Measurements from ENCODE around the gene LDHAL6B.

GRCh38 chr15:59169251-59169708 is 37.4 kb upstream of the LDHAL6B start:
- TF ChIP-seq, protein P1, sequence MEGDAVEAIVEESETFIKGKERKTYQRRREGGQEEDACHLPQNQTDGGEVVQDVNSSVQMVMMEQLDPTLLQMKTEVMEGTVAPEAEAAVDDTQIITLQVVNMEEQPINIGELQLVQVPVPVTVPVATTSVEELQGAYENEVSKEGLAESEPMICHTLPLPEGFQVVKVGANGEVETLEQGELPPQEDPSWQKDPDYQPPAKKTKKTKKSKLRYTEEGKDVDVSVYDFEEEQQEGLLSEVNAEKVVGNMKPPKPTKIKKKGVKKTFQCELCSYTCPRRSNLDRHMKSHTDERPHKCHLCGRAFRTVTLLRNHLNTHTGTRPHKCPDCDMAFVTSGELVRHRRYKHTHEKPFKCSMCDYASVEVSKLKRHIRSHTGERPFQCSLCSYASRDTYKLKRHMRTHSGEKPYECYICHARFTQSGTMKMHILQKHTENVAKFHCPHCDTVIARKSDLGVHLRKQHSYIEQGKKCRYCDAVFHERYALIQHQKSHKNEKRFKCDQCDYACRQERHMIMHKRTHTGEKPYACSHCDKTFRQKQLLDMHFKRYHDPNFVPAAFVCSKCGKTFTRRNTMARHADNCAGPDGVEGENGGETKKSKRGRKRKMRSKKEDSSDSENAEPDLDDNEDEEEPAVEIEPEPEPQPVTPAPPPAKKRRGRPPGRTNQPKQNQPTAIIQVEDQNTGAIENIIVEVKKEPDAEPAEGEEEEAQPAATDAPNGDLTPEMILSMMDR (IDR thresholded peaks at IDR 0.05), result no peak
- TF ChIP-seq POLR2A (IDR thresholded peaks at IDR 0.05; ENCODE audit: low read depth) (no peak), EP300 (IDR thresholded peaks at IDR 0.05) (no peak), POLR2AphosphoS5 (IDR thresholded peaks at IDR 0.05) (no peak)

All from esophagus muscularis mucosa (tissue), 4 donors.